ENCODE measurements around the gene EYA3.
A peak's percentile ranks its signal among the peaks of the same experiment; 100 is the strongest.

Gene EYA3

DNA sequence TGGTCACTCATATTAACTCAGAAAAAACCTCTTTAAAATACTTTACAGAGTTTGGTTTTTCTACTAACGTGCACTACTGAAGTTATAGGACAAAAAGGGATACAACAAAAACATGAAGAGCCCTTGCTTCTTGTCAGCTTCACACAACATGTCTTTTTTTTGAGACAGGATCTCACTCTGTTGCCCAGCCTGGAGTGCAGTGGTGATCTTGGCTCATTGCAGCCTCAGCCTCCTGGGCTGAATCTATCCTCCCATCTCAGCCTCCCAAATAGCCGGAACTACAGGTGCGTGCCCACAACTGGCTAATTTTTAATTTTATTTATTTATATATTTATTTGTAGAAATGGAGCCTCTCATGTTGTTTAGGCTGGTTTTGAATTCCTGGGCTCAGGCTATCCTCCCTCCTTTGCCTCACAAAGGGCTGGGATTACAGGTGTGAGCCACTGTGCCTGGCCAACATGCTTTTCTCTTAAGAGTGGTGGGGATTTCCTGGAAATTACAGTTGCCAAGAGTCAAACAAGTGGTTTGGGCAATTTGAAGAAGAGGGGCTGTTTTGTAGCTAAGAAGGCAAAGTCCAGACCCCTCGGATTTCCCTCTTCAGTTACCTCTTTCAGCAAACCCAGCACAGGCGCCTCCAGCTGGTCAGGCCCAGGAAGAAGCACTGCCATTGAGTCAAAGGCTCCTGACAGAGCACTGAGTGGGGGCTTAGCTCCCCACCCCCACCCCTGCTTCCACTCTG, 160.0 kb downstream of the EYA3 start:
- DNase-seq, result peak; percentile 13
- H4K20me1 ChIP-seq (ENCODE audit: insufficient read depth, low read length), result no peaks in the 10 kb centered on the region

DNA sequence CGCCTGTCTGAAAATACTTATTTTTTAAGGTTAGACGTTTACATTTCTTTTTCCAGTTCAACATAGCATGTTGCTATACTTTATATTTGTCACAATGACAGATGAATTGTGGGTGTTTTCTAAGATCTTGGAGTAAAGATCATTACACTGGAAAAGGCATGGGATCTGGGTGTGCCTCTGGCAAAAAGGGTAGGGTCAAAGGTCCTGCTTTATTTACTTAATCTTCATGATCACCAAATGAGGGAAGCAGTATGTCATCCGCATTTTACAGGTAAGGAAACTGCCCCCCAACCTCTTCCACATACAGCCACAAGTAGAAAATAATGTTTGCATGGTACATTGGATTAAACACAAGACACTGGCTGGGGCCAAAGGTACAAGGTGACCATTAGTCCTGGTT, 166.1 kb downstream of the EYA3 start:
- H3K4me3 ChIP-seq (ENCODE audit: low read depth in 1 of 2, low read length in 2 of 2), result no peak overlapping the region
- ATAC-seq (ENCODE audit: insufficient read depth, low read depth) (no peak), DNase-seq (no peak)
- no peak overlapping the region for H2AFZ ChIP-seq (ENCODE audit: low read depth, low read length)
- no peaks in the 10 kb centered on the region for H3K36me3 ChIP-seq (ENCODE audit: insufficient read depth, low read length)
- no peaks in the 10 kb centered on the region for H3K79me2 ChIP-seq (ENCODE audit: insufficient read depth, low read length)
- no peak for TF ChIP-seq EZH2 (IDR thresholded peaks at IDR 0.05; ENCODE audit: borderline replicate concordance, low read depth, low read length, severe bottlenecking)
- TF ChIP-seq, protein P1, sequence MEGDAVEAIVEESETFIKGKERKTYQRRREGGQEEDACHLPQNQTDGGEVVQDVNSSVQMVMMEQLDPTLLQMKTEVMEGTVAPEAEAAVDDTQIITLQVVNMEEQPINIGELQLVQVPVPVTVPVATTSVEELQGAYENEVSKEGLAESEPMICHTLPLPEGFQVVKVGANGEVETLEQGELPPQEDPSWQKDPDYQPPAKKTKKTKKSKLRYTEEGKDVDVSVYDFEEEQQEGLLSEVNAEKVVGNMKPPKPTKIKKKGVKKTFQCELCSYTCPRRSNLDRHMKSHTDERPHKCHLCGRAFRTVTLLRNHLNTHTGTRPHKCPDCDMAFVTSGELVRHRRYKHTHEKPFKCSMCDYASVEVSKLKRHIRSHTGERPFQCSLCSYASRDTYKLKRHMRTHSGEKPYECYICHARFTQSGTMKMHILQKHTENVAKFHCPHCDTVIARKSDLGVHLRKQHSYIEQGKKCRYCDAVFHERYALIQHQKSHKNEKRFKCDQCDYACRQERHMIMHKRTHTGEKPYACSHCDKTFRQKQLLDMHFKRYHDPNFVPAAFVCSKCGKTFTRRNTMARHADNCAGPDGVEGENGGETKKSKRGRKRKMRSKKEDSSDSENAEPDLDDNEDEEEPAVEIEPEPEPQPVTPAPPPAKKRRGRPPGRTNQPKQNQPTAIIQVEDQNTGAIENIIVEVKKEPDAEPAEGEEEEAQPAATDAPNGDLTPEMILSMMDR (IDR thresholded peaks at IDR 0.05; ENCODE audit: borderline replicate concordance, extremely low read depth, low read length, poor library complexity, severe bottlenecking), result no peak
- H3K27ac ChIP-seq (ENCODE audit: low read length), result no peak overlapping the region
- H3K27me3 ChIP-seq (ENCODE audit: insufficient read depth, low read length, poor library complexity), result no peaks in the 10 kb centered on the region
- no peak overlapping the region for H3K9ac ChIP-seq (ENCODE audit: low read depth, low read length)
- H3K4me2 ChIP-seq (ENCODE audit: insufficient read depth, low read length), result no peak overlapping the region
- H3K4me1 ChIP-seq (ENCODE audit: insufficient read depth, low read length), result no peaks in the 10 kb centered on the region
- H4K20me1 ChIP-seq (ENCODE audit: insufficient read depth, low read length), result no peaks in the 10 kb centered on the region
- H3K9me3 ChIP-seq (ENCODE audit: insufficient read depth, low read length, severe bottlenecking), result no peaks in the 10 kb centered on the region

More for the DNA sequence above, 160.0 kb downstream of the EYA3 start:
- no peaks in the 10 kb centered on the region for H3K4me1 ChIP-seq (ENCODE audit: insufficient read depth, low read length)
- no peak overlapping the region for H3K9ac ChIP-seq (ENCODE audit: low read depth, low read length)
- H3K9me3 ChIP-seq (ENCODE audit: insufficient read depth, low read length, severe bottlenecking), result no peaks in the 10 kb centered on the region
- no peak overlapping the region for H3K4me3 ChIP-seq (ENCODE audit: low read depth in 1 of 2, low read length in 2 of 2)
- H3K79me2 ChIP-seq (ENCODE audit: insufficient read depth, low read length), result no peaks in the 10 kb centered on the region
- no peaks in the 10 kb centered on the region for H3K36me3 ChIP-seq (ENCODE audit: insufficient read depth, low read length)
- no peak overlapping the region for H3K27ac ChIP-seq (ENCODE audit: low read length)
- TF ChIP-seq, protein P1 (IDR thresholded peaks at IDR 0.05; ENCODE audit: borderline replicate concordance, extremely low read depth, low read length, poor library complexity, severe bottlenecking), result no peak
- TF ChIP-seq EZH2 (IDR thresholded peaks at IDR 0.05; ENCODE audit: borderline replicate concordance, low read depth, low read length, severe bottlenecking), result no peak
- ATAC-seq (ENCODE audit: insufficient read depth, low read depth), result no peak
- H2AFZ ChIP-seq (ENCODE audit: low read depth, low read length), result no peak overlapping the region
- H3K4me2 ChIP-seq (ENCODE audit: insufficient read depth, low read length), result no peak overlapping the region
- H3K27me3 ChIP-seq (ENCODE audit: insufficient read depth, low read length, poor library complexity), result no peaks in the 10 kb centered on the region

Measured in DND-41 (cell line).